ENCODE data around the gene ISCA2. TPM values are rescaled to one million over a fixed set of nuclear protein-coding genes. Genes with fewer than 3 reads are reported as not detected.
"Not testable (repeated sequence)": the region's sequence is repeated elsewhere in the genome, so short reads cannot be mapped to it uniquely, and the experiment has no call there.

The ISCA2 gene
- polyA plus RNA-seq (ENCODE audit: insufficient read length in 3 of 3), result 10 to 100 TPM; 39.4 to 43.0 (median 42.7) TPM
- long read RNA-seq, donor 1, transcript ISCA2-204 (4 exons, 2,626 nt), result major isoform, 29 of 33 reads
- long read RNA-seq, donor 1, partial matches to known transcripts, result 0 of 33 reads
- long read RNA-seq, donor 1, other reads (novel, unspliced or antisense), result 0 of 33 reads
- long read RNA-seq, donor 2, transcript ISCA2-204 (4 exons, 2,626 nt), result major isoform, 24 of 25 reads
- long read RNA-seq, donor 2, partial matches to known transcripts, result 0 of 25 reads
- long read RNA-seq, donor 2, other reads (novel, unspliced or antisense), result 0 of 25 reads
- long read RNA-seq, donor 3, transcript ISCA2-204 (4 exons, 2,626 nt), result major isoform, 40 of 44 reads
- long read RNA-seq, donor 3, partial matches to known transcripts, result 0 of 44 reads
- long read RNA-seq, donor 3, other reads (novel, unspliced or antisense), result 0 of 44 reads
- long read RNA-seq, donor 4, transcript ISCA2-204 (4 exons, 2,626 nt), result major isoform, 30 of 33 reads
- long read RNA-seq, donor 4, partial matches to known transcripts, result 0 of 33 reads
- long read RNA-seq, donor 4, other reads (novel, unspliced or antisense), result 0 of 33 reads
- long read RNA-seq, donor 5, result 0 reads
- long read RNA-seq, donor 6, transcript ISCA2-204 (4 exons, 2,626 nt), result major isoform, 22 of 23 reads
- long read RNA-seq, donor 6, partial matches to known transcripts, result 0 of 23 reads
- long read RNA-seq, donor 6, other reads (novel, unspliced or antisense), result 0 of 23 reads
- long read RNA-seq, donor 7, transcript ISCA2-204 (4 exons, 2,626 nt), result major isoform, 38 of 40 reads
- long read RNA-seq, donor 7, partial matches to known transcripts, result 0 of 40 reads
- long read RNA-seq, donor 7, other reads (novel, unspliced or antisense), result 0 of 40 reads
- long read RNA-seq, donor 8, result 0 reads
- long read RNA-seq, donor 9, transcript ISCA2-204 (4 exons, 2,626 nt), result major isoform, 40 of 49 reads
- long read RNA-seq, donor 9, partial matches to known transcripts, result 5 of 49 reads
- long read RNA-seq, donor 9, other reads (novel, unspliced or antisense), result 0 of 49 reads
- long read RNA-seq, donor 10, transcript ISCA2-204 (4 exons, 2,626 nt), result major isoform, 33 of 34 reads
- long read RNA-seq, donor 10, partial matches to known transcripts, result 0 of 34 reads
- long read RNA-seq, donor 10, other reads (novel, unspliced or antisense), result 0 of 34 reads
- long read RNA-seq, donor 11, transcript ISCA2-204 (4 exons, 2,626 nt), result major isoform, 31 of 31 reads
- long read RNA-seq, donor 11, partial matches to known transcripts, result 0 of 31 reads
- long read RNA-seq, donor 11, other reads (novel, unspliced or antisense), result 0 of 31 reads
- long read RNA-seq, donor 12, transcript ISCA2-204 (4 exons, 2,626 nt), result major isoform, 16 of 16 reads
- long read RNA-seq, donor 12, partial matches to known transcripts, result 0 of 16 reads
- long read RNA-seq, donor 12, other reads (novel, unspliced or antisense), result 0 of 16 reads
- long read RNA-seq, donor 13, result 0 reads
- long read RNA-seq, donor 14, transcript ISCA2-204 (4 exons, 2,626 nt), result major isoform, 32 of 32 reads
- long read RNA-seq, donor 14, partial matches to known transcripts, result 0 of 32 reads
- long read RNA-seq, donor 14, other reads (novel, unspliced or antisense), result 0 of 32 reads
- long read RNA-seq, donor 15, transcript ISCA2-204 (4 exons, 2,626 nt), result major isoform, 18 of 18 reads
- long read RNA-seq, donor 15, partial matches to known transcripts, result 0 of 18 reads
- long read RNA-seq, donor 15, other reads (novel, unspliced or antisense), result 0 of 18 reads
- long read RNA-seq, donor 16, transcript ISCA2-204 (4 exons, 2,626 nt), result major isoform, 85 of 93 reads
- long read RNA-seq, donor 16, partial matches to known transcripts, result 5 of 93 reads
- long read RNA-seq, donor 16, other reads (novel, unspliced or antisense), result 0 of 93 reads

- DNase-seq (ENCODE audit: extremely low read depth in 1 of 11, low read depth in 9 of 11, low spot score in 4 of 11), result peak; percentile 93 to 99 (median 98)
Measured at GRCh38 chr14:74493343-74494261, at the start of gene ISCA2. Gene ISCA2, plus strand, starts transcription at chr14:74493765. Its CDS starts 10 bp downstream, at chr14:74493775.

- no peak for DNase-seq (ENCODE audit: extremely low read depth in 1 of 11, low read depth in 9 of 11, low spot score in 4 of 11)
Measured at GRCh38 chr14:74444866-74445265, 48.7 kb upstream of the ISCA2 start.

GRCh38 chr14:74454397-74454796, 39.2 kb upstream of the ISCA2 start:
- not testable (repeated sequence) for DNase-seq (ENCODE audit: extremely low read depth in 1 of 11, low read depth in 9 of 11, low spot score in 4 of 11)

GRCh38 chr14:74456684-74457564, 36.6 kb upstream of the ISCA2 start:
- no peak for DNase-seq (ENCODE audit: extremely low read depth in 1 of 11, low read depth in 9 of 11, low spot score in 4 of 11)

- no peak for DNase-seq (ENCODE audit: extremely low read depth in 1 of 11, low read depth in 9 of 11, low spot score in 4 of 11)
Measured at GRCh38 chr14:74457565-74457895, 36.0 kb upstream of the ISCA2 start.

GRCh38 chr14:74459289-74459946, 34.1 kb upstream of the ISCA2 start:
- DNase-seq (ENCODE audit: extremely low read depth in 1 of 11, low read depth in 9 of 11, low spot score in 4 of 11), result no peak

GRCh38 chr14:74459976-74460375, 33.6 kb upstream of the ISCA2 start:
- DNase-seq (ENCODE audit: extremely low read depth in 1 of 11, low read depth in 9 of 11, low spot score in 4 of 11), result no peak

GRCh38 chr14:74462993-74463392, 30.6 kb upstream of the ISCA2 start:
- no peak for DNase-seq (ENCODE audit: extremely low read depth in 1 of 11, low read depth in 9 of 11, low spot score in 4 of 11)

- no peak for DNase-seq (ENCODE audit: extremely low read depth in 1 of 11, low read depth in 9 of 11, low spot score in 4 of 11)
Measured at GRCh38 chr14:74463697-74464096, 29.9 kb upstream of the ISCA2 start.

GRCh38 chr14:74464785-74465184, 28.8 kb upstream of the ISCA2 start:
- DNase-seq (ENCODE audit: extremely low read depth in 1 of 11, low read depth in 9 of 11, low spot score in 4 of 11), result no peak

GRCh38 chr14:74465335-74465734, 28.2 kb upstream of the ISCA2 start:
- no peak for DNase-seq (ENCODE audit: extremely low read depth in 1 of 11, low read depth in 9 of 11, low spot score in 4 of 11)

- no peak for DNase-seq (ENCODE audit: extremely low read depth in 1 of 11, low read depth in 9 of 11, low spot score in 4 of 11)
Measured at GRCh38 chr14:74468513-74468912, 25.1 kb upstream of the ISCA2 start.

- DNase-seq (ENCODE audit: extremely low read depth in 1 of 11, low read depth in 9 of 11, low spot score in 4 of 11), result no peak
Measured at GRCh38 chr14:74469548-74470518, 23.7 kb upstream of the ISCA2 start.

- no peak for DNase-seq (ENCODE audit: extremely low read depth in 1 of 11, low read depth in 9 of 11, low spot score in 4 of 11)
Measured at GRCh38 chr14:74472601-74473000, 21.0 kb upstream of the ISCA2 start.

- DNase-seq (ENCODE audit: extremely low read depth in 1 of 11, low read depth in 9 of 11, low spot score in 4 of 11), result no peak
Measured at GRCh38 chr14:74474376-74474775, 19.2 kb upstream of the ISCA2 start.
